Neural progenitor cell (in vitro differentiated cells): ENCODE data around the gene CHAD. TPM values are rescaled to one million over a fixed set of nuclear protein-coding genes. Genes with fewer than 3 reads are reported as not detected.

Source experiments
- DNase-seq: peaks from one replicate; pipeline ENCODE4 v3.0.0-alpha.2; 2016; ENCODE audit warnings: low spot score
- H2AFZ ChIP-seq: fragments of 200-600 bp; sonication (generic); replicated peaks from 2 replicates; pipeline ENCODE4 v1.6.1; 2016; ENCODE audit warnings: antibody characterized with exemption
- H3F3A ChIP-seq: fragments of 200-600 bp; sonication (generic); 2 replicates; pipeline ENCODE4 v1.6.1; 2016; ENCODE audit warnings: antibody characterized with exemption, low read depth
- H3K27ac ChIP-seq: fragments of 200-600 bp; sonication (generic); 2 replicates; pipeline ENCODE4 v1.5.1; 2016; ENCODE audit warnings: mild to moderate bottlenecking
- H3K27me3 ChIP-seq: fragments of 200-600 bp; sonication (generic); 2 replicates; pipeline ENCODE4 v1.6.1; 2016; ENCODE audit warnings: mild to moderate bottlenecking, moderate library complexity
- H3K36me3 ChIP-seq: fragments of 200-600 bp; sonication (generic); 2 replicates; pipeline ENCODE4 v1.5.1; 2016
- H3K4me1 ChIP-seq: fragments of 200-600 bp; sonication (generic); 2 replicates; pipeline ENCODE4 v1.6.1; 2016; ENCODE audit warnings: mixed run types
- H3K4me2 ChIP-seq: fragments of 200-600 bp; sonication (generic); 2 replicates; pipeline ENCODE4 v1.6.1; 2016
- H3K4me3 ChIP-seq: fragments of 200-600 bp; sonication (generic); 2 replicates; pipeline ENCODE4 v1.5.1; 2016
- H3K79me2 ChIP-seq: fragments of 200-600 bp; sonication (generic); 2 replicates; pipeline ENCODE4 v1.6.1; 2016; ENCODE audit warnings: low read depth
- H3K9ac ChIP-seq: fragments of 200-600 bp; sonication (generic); 2 replicates; pipeline ENCODE4 v1.6.1; 2016
- H3K9me3 ChIP-seq: fragments of 200-600 bp; sonication (generic); 2 replicates; pipeline ENCODE4 v1.5.1; 2016; ENCODE audit warnings: low read depth
- H4K20me1 ChIP-seq: fragments of 200-600 bp; sonication (generic); 2 replicates; pipeline ENCODE4 v1.6.1; 2016; ENCODE audit warnings: low read depth
- H3K27ac Mint-ChIP-seq: 3 replicates; pipeline ENCODE4 v1.8.0; 2021; ENCODE audit warnings: mixed read lengths
- H3K27me3 Mint-ChIP-seq: 2 replicates; pipeline ENCODE4 v1.8.0; 2022; ENCODE audit warnings: low read depth, mild to moderate bottlenecking, inconsistent platforms, moderate library complexity, mixed read lengths; ENCODE audit not compliant: insufficient read depth
- H3K36me3 Mint-ChIP-seq: 3 replicates; pipeline ENCODE4 v1.8.0; 2021; ENCODE audit warnings: mixed read lengths
- H3K4me1 Mint-ChIP-seq: 3 replicates; pipeline ENCODE4 v1.8.0; 2021; ENCODE audit warnings: mixed read lengths
- H3K4me3 Mint-ChIP-seq: 3 replicates; pipeline ENCODE4 v1.8.0; 2021; ENCODE audit warnings: mild to moderate bottlenecking, moderate library complexity, mixed read lengths
- H3K9me3 Mint-ChIP-seq: 3 replicates; pipeline ENCODE4 v1.8.0; 2020; ENCODE audit warnings: mixed read lengths
- EZH2 ChIP-seq: fragments of 200-600 bp; sonication (generic); IDR thresholded peaks from 2 replicates; pipeline ENCODE4 v1.6.1; 2017; ENCODE audit warnings: antibody characterized with exemption, mild to moderate bottlenecking, moderate library complexity
- EZH2phosphoT487 ChIP-seq: fragments of 200-600 bp; sonication (generic); IDR thresholded peaks from 2 replicates; pipeline ENCODE4 v1.6.1; 2017; ENCODE audit warnings: antibody characterized with exemption
- total RNA-seq: library from RNA; depleted of rRNA; stranded (reverse); fragments of >200 nt; gene quantifications from 2 replicates; pipeline ENCODE4 v1.2.3, GENCODE V29; 2015; ENCODE audit warnings: low replicate concordance
- TF ChIP-seq, protein P1 (sequence below): fragments of 200-600 bp; sonication (generic); IDR thresholded peaks from 2 replicates; pipeline ENCODE4 v1.5.1; 2017; ENCODE audit warnings: antibody characterized with exemption, mild to moderate bottlenecking

Gene CHAD
- total RNA-seq, 1 donor from 2014 or later, result not detected

DNA sequence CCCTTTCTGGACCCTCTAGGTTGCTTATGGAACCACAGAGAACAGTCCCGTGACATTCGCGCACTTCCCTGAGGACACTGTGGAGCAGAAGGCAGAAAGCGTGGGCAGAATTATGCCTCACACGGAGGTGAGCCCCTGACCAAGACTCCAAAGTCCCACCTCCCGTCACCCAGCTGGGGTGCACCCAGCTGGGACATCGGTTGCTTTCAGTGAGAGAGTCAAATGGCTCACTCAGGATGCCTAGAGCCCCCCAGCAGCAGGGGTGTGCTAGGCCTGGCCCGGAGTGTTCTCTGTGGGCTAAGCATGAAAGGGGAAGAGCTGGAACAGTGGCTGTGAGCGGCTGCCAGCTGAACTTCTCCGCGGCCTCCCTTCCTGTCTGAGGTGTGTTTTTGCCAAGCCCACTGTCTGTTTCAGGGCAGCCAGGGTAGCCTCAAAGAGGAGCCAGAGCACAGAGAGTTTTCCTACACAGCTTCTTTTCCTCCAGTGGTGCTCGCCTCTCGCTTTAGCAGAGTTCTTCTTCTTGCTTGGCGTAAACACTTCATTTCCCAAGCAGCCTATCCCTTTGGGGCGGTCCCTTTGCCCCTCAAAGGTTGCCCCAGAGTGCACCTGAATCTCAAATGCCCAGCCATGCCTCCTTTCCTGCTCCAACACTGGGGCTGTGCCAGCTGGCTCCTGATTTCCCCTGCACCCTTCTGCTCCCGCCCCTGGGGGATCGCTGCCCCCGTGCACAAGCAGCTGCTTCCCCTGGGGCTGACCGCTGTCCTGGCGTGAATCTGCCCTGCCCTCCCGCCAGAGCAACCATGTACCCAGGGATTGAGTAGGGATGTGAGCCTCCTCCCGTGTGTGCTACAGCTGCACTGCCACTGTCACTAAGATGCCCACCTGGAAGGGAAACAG is 2.6 kb upstream of the CHAD start:
- Mint-ChIP-seq H3K27ac (no peak overlapping the region), H3K36me3 (no peaks in the 10 kb centered on the region), H3K9me3 (no peaks in the 10 kb centered on the region), H3K4me3 (no peak overlapping the region), H3K27me3 (peaks cover 44% of the 10 kb centered on the region), H3K4me1 (peaks cover 15% of the 10 kb centered on the region)
- no peak overlapping the region for H2AFZ ChIP-seq
- H3K27me3 ChIP-seq, result peaks cover 87% of the 10 kb centered on the region
- no peak overlapping the region for H3K9ac ChIP-seq
- no peak for TF ChIP-seq EZH2phosphoT487
- TF ChIP-seq EZH2, result no peak
- TF ChIP-seq, protein P1, sequence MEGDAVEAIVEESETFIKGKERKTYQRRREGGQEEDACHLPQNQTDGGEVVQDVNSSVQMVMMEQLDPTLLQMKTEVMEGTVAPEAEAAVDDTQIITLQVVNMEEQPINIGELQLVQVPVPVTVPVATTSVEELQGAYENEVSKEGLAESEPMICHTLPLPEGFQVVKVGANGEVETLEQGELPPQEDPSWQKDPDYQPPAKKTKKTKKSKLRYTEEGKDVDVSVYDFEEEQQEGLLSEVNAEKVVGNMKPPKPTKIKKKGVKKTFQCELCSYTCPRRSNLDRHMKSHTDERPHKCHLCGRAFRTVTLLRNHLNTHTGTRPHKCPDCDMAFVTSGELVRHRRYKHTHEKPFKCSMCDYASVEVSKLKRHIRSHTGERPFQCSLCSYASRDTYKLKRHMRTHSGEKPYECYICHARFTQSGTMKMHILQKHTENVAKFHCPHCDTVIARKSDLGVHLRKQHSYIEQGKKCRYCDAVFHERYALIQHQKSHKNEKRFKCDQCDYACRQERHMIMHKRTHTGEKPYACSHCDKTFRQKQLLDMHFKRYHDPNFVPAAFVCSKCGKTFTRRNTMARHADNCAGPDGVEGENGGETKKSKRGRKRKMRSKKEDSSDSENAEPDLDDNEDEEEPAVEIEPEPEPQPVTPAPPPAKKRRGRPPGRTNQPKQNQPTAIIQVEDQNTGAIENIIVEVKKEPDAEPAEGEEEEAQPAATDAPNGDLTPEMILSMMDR, result no peak
- H4K20me1 ChIP-seq, result peaks cover 5% of the 10 kb centered on the region
- no peaks in the 10 kb centered on the region for H3K9me3 ChIP-seq
- DNase-seq, result no peak
- H3K4me3 ChIP-seq, result no peak overlapping the region
- H3K36me3 ChIP-seq, result no peaks in the 10 kb centered on the region
- H3K4me2 ChIP-seq, result no peak overlapping the region
- H3K27ac ChIP-seq, result no peak overlapping the region
- no peaks in the 10 kb centered on the region for H3F3A ChIP-seq
- no peaks in the 10 kb centered on the region for H3K79me2 ChIP-seq
- H3K4me1 ChIP-seq, result peaks cover 10% of the 10 kb centered on the region

DNA sequence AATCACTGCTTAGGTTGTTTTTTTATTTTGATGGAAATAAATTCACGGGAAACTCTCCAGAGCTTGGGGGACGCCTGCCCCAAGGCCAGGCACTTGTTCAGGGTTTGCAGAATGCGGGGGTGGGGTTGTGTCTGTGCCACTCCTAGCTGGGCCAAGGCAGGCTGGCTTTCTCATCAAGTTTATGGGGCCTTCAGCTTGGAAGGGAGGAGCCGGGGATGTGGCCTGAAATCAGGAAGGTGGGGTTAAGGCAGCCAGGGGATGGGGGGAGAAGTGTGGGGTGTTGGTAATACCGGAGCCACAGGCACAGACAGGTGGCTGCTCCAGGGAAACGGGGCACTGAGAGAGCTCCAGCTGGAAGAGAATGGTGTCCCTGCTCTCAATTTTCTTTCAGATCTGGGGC is 1.7 kb upstream of the CHAD start:
- Histone ChIP-seq H3K79me2 (no peaks in the 10 kb centered on the region), H3F3A (no peaks in the 10 kb centered on the region), H4K20me1 (peaks cover 5% of the 10 kb centered on the region), H3K27me3 (peaks cover 79% of the 10 kb centered on the region), H3K4me2 (no peak overlapping the region), H3K27ac (no peak overlapping the region), H2AFZ (no peak overlapping the region), H3K9ac (no peak overlapping the region), H3K4me3 (no peak overlapping the region), H3K9me3 (no peaks in the 10 kb centered on the region), H3K4me1 (peaks cover 10% of the 10 kb centered on the region), H3K36me3 (no peaks in the 10 kb centered on the region)
- peaks cover 15% of the 10 kb centered on the region for H3K4me1 Mint-ChIP-seq
- TF ChIP-seq, protein P1, result no peak
- TF ChIP-seq EZH2 (no peak), EZH2phosphoT487 (no peak)
- no peaks in the 10 kb centered on the region for H3K36me3 Mint-ChIP-seq
- no peak overlapping the region for H3K4me3 Mint-ChIP-seq
- no peak overlapping the region for H3K27ac Mint-ChIP-seq
- peaks cover 45% of the 10 kb centered on the region for H3K27me3 Mint-ChIP-seq
- H3K9me3 Mint-ChIP-seq, result no peaks in the 10 kb centered on the region
- DNase-seq, result no peak

DNA sequence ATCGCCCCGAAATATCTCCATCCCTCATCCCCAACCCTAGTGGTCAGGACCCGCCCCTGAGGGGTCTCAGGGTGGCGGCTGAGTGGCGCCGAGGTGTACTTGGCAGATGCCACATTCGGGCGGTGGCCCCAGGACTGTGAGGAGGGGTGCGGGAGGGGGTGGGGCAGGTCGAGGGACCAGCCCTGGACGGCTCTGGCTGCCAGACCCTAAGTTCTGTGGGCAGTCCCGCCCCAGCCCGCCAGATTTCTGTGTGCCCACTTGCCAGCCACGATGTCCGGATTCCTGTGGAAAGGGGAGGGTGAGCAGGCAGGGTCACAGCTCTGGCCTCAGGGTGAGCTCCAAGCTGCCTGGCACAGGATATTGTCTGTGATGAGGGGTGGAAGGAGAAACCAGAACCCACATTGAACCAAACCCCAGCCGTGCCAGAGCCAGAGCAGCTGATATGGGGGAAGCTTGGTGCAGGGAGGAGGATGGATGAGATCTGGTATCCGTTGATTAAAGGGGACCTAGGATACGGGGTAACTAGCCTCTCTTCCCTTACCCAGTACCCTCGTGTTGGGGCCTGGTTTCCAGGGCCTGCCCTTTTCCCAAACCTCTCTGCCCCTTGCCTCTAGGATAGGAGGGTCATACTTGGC is 1.1 kb upstream of the CHAD start:
- no peak overlapping the region for H3K9ac ChIP-seq
- H3K4me3 ChIP-seq, result no peak overlapping the region
- H3K4me1 ChIP-seq, result peaks cover 10% of the 10 kb centered on the region
- H3K27ac ChIP-seq, result no peak overlapping the region
- no peaks in the 10 kb centered on the region for H3K79me2 ChIP-seq
- H3K36me3 ChIP-seq, result no peaks in the 10 kb centered on the region
- Mint-ChIP-seq H3K9me3 (no peaks in the 10 kb centered on the region), H3K4me1 (peaks cover 15% of the 10 kb centered on the region), H3K27ac (no peak overlapping the region), H3K4me3 (no peak overlapping the region), H3K27me3 (peaks cover 52% of the 10 kb centered on the region), H3K36me3 (no peaks in the 10 kb centered on the region)
- H3K9me3 ChIP-seq, result no peaks in the 10 kb centered on the region
- H3K4me2 ChIP-seq, result peak overlapping the region; percentile 94
- H3F3A ChIP-seq, result no peaks in the 10 kb centered on the region
- DNase-seq, result no peak
- H2AFZ ChIP-seq, result no peak overlapping the region
- TF ChIP-seq EZH2 (no peak), EZH2phosphoT487 (no peak)
- TF ChIP-seq, protein P1, result no peak
- H3K27me3 ChIP-seq, result peaks cover 72% of the 10 kb centered on the region
- H4K20me1 ChIP-seq, result peaks cover 5% of the 10 kb centered on the region
